Measurements from ENCODE around the gene PLXNA1.

GRCh38 chr3:127017229-127017628, 34.3 kb downstream of the PLXNA1 start:
- TF ChIP-seq L3MBTL2 (conservative IDR thresholded peaks at IDR 0.05) (no peak), TARDBP (IDR thresholded peaks at IDR 0.05) (no peak), FOXM1 (IDR thresholded peaks at IDR 0.05; ENCODE audit: borderline replicate concordance) (no peak), SP1 (IDR thresholded peaks at IDR 0.05) (no peak), FOXA1 (IDR thresholded peaks at IDR 0.05) (no peak), SUZ12 (IDR thresholded peaks at IDR 0.05) (no peak), BHLHE40 (IDR thresholded peaks at IDR 0.05; ENCODE audit: borderline replicate concordance) (no peak)
